Fibroblast of lung (primary cell): ENCODE measurements around the gene IL3RA. TPM values are rescaled to one million over a fixed set of nuclear protein-coding genes. Genes with fewer than 3 reads are reported as not detected.

ENCODE experiments used
- DNase-seq, 2 donors: peaks; one replicate each; pipeline versions ENCODE4 v3.0.0 to v3.0.0-alpha.2; 2010; ENCODE audit warnings: low read depth in 2 of 2
- H2AFZ ChIP-seq: 2 replicates; pipeline ENCODE4 v1.5.1; 2012; ENCODE audit warnings: low read length, control low read depth, inconsistent platforms
- H3K27ac ChIP-seq: 2 replicates; pipeline ENCODE4 v1.5.1; 2011; ENCODE audit warnings: low read length, control low read depth; ENCODE audit not compliant: insufficient read depth
- H3K27me3 ChIP-seq: 2 replicates; pipeline ENCODE4 v1.5.1; 2011; ENCODE audit warnings: mild to moderate bottlenecking, low read length; ENCODE audit not compliant: control insufficient read depth, insufficient read depth
- H3K36me3 ChIP-seq: 2 replicates; pipeline ENCODE4 v1.5.1; 2011; ENCODE audit warnings: low read length; ENCODE audit not compliant: control insufficient read depth, insufficient read depth
- H3K4me1 ChIP-seq: 2 replicates; pipeline ENCODE4 v1.5.1; 2011; ENCODE audit warnings: low read length; ENCODE audit not compliant: control insufficient read depth, insufficient read depth; ENCODE audit errors: extremely low read depth
- H3K4me2 ChIP-seq: 2 replicates; pipeline ENCODE4 v1.5.1; 2011; ENCODE audit warnings: low read length, control low read depth; ENCODE audit not compliant: insufficient read depth; ENCODE audit errors: extremely low read depth
- H3K4me3 ChIP-seq, 4 experiments: fragments of 200-600 bp in 1 of 4; sonication (generic) in 1 of 4; replicated peaks in 1 of 4; 2 replicates each; pipeline ENCODE4 v1.5.1; 2011 to 2016; ENCODE audit warnings: low read length in 4 of 4, low read depth in 3 of 4, mild to moderate bottlenecking in 3 of 4, control low read depth in 2 of 4, inconsistent platforms in 1 of 4, mixed read lengths in 1 of 4; ENCODE audit not compliant: insufficient read depth in 1 of 4; ENCODE audit errors: control extremely low read depth in 1 of 4
- H3K79me2 ChIP-seq: 2 replicates; pipeline ENCODE4 v1.5.1; 2012; ENCODE audit warnings: mild to moderate bottlenecking, low read length, inconsistent platforms; ENCODE audit not compliant: control insufficient read depth, insufficient read depth
- H3K9ac ChIP-seq: 2 replicates; pipeline ENCODE4 v1.5.1; 2011; ENCODE audit warnings: mild to moderate bottlenecking, low read length, control low read depth; ENCODE audit not compliant: insufficient read depth
- H3K9me3 ChIP-seq: 2 replicates; pipeline ENCODE4 v1.5.1; 2012; ENCODE audit warnings: low read depth, low read length; ENCODE audit not compliant: control insufficient read depth, insufficient read depth
- H4K20me1 ChIP-seq: 2 replicates; pipeline ENCODE4 v1.5.1; 2011; ENCODE audit warnings: low read length; ENCODE audit not compliant: control insufficient read depth, insufficient read depth; ENCODE audit errors: extremely low read depth
- EZH2 ChIP-seq: IDR thresholded peaks from 2 replicates; pipeline ENCODE4 v1.5.1; 2012; ENCODE audit warnings: low read length, control low read depth, mild to moderate bottlenecking; ENCODE audit errors: missing control alignments
- polyA plus RNA-seq, 2 donors: library from polyadenylated mRNA; depleted of rRNA in 1 of 2; stranded (reverse) in 1 of 2; unstranded in 1 of 2; fragments of >200 nt; gene quantifications; 2 replicates each; pipeline ENCODE4 v1.2.1, GENCODE V29; 2011 to 2012; ENCODE audit warnings: missing spikeins in 1 of 2
- total RNA-seq: library from RNA; depleted of rRNA; stranded (reverse); fragments of >200 nt; gene quantifications from 2 replicates; pipeline ENCODE4 v1.2.1, GENCODE V29; 2014
- TF ChIP-seq, protein P1 (sequence below), 2 donors: IDR thresholded peaks in 1 of 2; conservative IDR thresholded peaks in 1 of 2; 1 replicate in 1 of 2; 2 replicates in 1 of 2; pipeline ENCODE4 v1.5.1; 2011 to 2012; ENCODE audit warnings: low read length in 2 of 2, control low read depth in 1 of 2, inconsistent platforms in 1 of 2, low read depth in 1 of 2, mild to moderate bottlenecking in 1 of 2

Gene IL3RA
- total and polyA plus RNA-seq, 2 donors (not counting 1 experiment from before 2014, with no cell fraction given) = under 0.01 to 0.03 TPM

DNA sequence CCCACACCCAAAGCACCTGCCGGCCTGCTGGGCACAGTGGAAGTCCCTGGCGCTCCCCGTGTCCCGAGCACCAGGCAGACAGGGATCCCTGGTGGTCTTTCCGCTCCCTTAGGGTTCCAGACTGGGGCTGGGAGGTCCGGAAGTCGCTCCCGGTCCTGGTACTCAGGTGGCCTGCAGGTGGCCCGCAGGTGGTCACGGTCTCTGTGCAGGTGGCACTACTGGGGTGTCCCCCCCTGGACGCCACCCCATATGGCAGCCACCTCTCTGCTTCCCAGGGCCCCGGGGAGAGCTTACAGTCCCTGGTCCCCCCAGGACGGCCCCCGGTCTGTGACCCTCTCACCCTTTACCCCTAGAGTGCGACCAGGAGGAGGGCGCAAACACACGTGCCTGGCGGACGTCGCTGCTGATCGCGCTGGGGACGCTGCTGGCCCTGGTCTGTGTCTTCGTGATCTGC lies 41.7 kb downstream of the IL3RA start:
- no peak overlapping the region for H3K9ac ChIP-seq
- H4K20me1 ChIP-seq = no peaks in the 10 kb centered on the region
- H3K9me3 ChIP-seq = no peaks in the 10 kb centered on the region
- H3K27ac ChIP-seq = no peak overlapping the region
- H3K4me1 ChIP-seq = peaks cover 1% of the 10 kb centered on the region
- no peaks in the 10 kb centered on the region for H3K36me3 ChIP-seq
- no peak overlapping the region for H2AFZ ChIP-seq
- H3K4me3 ChIP-seq = no peak overlapping the region
- no peak for DNase-seq
- no peak overlapping the region for H3K4me2 ChIP-seq
- no peaks in the 10 kb centered on the region for H3K27me3 ChIP-seq
- no peak for TF ChIP-seq EZH2
- TF ChIP-seq, protein P1, sequence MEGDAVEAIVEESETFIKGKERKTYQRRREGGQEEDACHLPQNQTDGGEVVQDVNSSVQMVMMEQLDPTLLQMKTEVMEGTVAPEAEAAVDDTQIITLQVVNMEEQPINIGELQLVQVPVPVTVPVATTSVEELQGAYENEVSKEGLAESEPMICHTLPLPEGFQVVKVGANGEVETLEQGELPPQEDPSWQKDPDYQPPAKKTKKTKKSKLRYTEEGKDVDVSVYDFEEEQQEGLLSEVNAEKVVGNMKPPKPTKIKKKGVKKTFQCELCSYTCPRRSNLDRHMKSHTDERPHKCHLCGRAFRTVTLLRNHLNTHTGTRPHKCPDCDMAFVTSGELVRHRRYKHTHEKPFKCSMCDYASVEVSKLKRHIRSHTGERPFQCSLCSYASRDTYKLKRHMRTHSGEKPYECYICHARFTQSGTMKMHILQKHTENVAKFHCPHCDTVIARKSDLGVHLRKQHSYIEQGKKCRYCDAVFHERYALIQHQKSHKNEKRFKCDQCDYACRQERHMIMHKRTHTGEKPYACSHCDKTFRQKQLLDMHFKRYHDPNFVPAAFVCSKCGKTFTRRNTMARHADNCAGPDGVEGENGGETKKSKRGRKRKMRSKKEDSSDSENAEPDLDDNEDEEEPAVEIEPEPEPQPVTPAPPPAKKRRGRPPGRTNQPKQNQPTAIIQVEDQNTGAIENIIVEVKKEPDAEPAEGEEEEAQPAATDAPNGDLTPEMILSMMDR (conservative IDR thresholded peaks at IDR 0.05 in 1 of 2, IDR thresholded peaks at IDR 0.05 in 1 of 2; ENCODE audit: low read depth in 1 of 2, low read length in 2 of 2) = no peak
- H3K79me2 ChIP-seq = no peaks in the 10 kb centered on the region

DNA sequence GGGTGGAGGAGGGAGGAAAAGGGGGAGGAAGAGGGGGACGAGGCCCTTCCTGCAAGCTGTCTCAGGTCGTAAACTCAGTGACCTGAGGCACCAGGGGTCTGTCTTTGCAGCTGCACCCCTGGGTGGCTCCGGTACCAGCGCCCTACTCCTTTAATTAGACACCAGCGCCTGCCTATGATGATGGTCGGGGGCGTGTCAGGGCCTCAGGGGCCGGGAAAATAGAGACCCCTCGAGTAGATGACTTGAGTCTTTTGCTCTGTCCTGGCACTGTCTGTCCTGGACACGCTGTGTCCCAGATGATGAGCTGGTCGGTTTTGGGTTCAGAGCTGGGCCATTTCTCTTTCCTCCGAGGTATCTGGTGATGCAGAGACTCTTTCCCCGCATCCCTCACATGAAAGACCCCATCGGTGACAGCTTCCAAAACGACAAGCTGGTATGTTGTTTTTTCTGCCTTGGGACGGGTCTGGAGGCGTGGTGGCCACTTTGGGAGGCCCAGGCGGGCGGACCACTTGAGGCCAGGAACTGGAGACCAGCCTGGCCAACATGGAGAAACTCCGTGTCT lies 44.2 kb downstream of the IL3RA start:
- Histone ChIP-seq H4K20me1 (no peaks in the 10 kb centered on the region), H3K9ac (no peak overlapping the region), H3K4me3 (no peak overlapping the region), H3K4me1 (peaks cover 3% of the 10 kb centered on the region), H3K36me3 (peaks cover 9% of the 10 kb centered on the region), H3K4me2 (no peak overlapping the region), H3K27ac (no peak overlapping the region), H3K79me2 (no peaks in the 10 kb centered on the region), H3K27me3 (no peaks in the 10 kb centered on the region), H3K9me3 (no peaks in the 10 kb centered on the region), H2AFZ (no peak overlapping the region)
- peak in 1 of 2 donors; percentile 16 for DNase-seq
- TF ChIP-seq, protein P1 (conservative IDR thresholded peaks at IDR 0.05 in 1 of 2, IDR thresholded peaks at IDR 0.05 in 1 of 2; ENCODE audit: low read depth in 1 of 2, low read length in 2 of 2) = no peak
- no peak for TF ChIP-seq EZH2

DNA sequence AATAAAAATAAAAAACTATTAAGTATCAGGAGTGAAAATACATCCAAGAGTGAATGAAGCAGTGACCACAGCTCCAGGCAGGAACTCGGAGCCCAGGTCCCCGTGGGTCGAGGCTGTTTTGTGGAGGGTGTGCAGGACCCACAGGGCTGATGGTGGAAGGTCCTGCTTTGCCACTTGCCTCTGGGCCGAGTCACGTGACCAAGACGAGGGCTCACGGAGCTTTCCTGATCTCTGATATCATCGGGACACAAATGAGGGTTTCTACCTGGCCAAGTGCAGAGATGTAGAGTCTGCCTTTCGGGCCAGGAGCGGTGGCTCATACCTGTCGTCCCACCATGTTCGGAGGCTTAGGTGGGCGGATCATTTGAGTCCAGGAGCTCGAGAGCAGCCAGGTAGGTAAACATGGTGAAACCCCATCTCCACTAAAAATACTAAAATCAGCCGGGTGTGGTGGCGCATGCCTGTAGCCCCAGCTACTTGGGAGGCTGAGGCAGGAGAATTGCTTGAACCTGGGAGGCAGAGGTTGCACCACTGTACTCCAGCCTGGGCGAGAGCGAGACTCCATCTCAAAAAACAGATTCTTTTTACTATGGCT lies 48.2 kb downstream of the IL3RA start:
- peaks cover 40% of the 10 kb centered on the region for H3K36me3 ChIP-seq
- peaks cover 2% of the 10 kb centered on the region for H4K20me1 ChIP-seq

More for the DNA sequence above, 48.2 kb downstream of the IL3RA start:
- no peak for DNase-seq
- Histone ChIP-seq H3K4me3 (no peak overlapping the region), H3K27me3 (no peaks in the 10 kb centered on the region), H3K79me2 (peaks cover 27% of the 10 kb centered on the region), H3K9me3 (no peaks in the 10 kb centered on the region), H3K4me1 (peaks cover 3% of the 10 kb centered on the region), H3K4me2 (no peak overlapping the region), H3K9ac (no peak overlapping the region), H2AFZ (no peak overlapping the region), H3K27ac (no peak overlapping the region)
- TF ChIP-seq EZH2 = no peak
- TF ChIP-seq, protein P1 (conservative IDR thresholded peaks at IDR 0.05 in 1 of 2, IDR thresholded peaks at IDR 0.05 in 1 of 2; ENCODE audit: low read depth in 1 of 2, low read length in 2 of 2) = no peak
